ENCODE measurements around the gene GMNC. TPM values are rescaled to one million over a fixed set of nuclear protein-coding genes. Genes with fewer than 3 reads are reported as not detected.

The GMNC gene, protein sequence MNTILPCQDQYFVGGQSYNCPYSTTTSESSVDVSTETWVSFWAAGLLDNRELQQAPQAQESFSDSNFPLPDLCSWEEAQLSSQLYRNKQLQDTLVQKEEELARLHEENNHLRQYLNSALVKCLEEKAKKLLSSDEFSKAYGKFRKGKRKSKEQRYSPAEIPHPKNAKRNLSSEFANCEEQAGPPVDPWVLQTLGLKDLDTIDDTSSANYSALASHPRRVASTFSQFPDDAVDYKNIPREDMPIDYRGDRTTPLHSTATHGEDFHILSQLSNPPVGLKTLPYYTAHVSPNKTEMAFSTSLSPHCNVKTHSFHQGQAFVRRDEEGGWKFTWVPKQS
- total RNA-seq = not detected
- total RNA-seq (2013) = not detected
- 0 to 0.04 (median 0) reads per million in 29 experiments for total RNA-seq

DNA sequence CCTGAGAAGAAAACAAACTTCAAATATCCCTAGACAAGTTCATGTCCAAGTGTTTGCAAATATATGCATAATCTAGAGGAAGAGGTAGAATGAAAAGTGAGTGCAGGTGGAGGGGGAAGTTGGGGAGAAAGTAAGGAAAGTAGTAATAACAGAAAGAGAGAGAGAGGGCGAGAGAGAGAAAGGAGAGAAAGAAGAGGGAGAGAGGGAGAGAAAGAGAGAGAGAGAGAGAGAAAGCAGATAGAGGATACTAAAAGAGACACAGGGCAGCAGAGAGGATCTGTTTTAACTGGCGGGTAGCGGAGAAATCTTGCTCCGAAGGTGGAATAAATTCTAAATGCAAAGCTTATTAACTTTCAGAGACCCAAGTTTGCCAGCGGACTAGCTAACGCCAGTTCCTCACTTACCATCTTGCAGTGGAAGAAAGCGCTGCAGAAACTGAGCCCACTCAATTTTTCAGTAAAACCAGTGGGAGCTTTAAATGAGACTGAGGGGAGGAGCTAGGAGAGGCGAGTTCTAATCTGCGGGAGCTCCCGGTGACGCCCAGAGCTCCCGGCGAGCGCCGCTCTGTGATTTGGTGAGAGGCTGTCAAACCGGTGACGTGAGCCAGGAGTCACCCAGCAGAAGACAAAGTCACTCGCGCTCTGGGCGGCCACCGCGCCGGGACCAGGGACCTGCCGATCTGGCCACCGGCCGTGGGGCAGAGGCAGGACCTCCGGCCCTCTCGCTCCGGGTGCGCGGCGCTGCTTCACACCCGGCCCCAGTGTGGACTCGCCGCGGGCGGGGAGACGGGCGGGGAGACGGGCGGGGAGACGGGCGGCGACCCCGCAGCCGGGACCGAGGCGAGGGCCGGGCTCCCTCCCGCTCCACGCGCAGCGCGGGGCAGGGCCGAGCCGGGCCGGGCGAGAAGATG is at the start of gene GMNC:
Gene GMNC, minus strand, starts transcription at position 486 of the 910 bp plus-strand sequence. Its CDS starts 79 bp downstream, at position 407.
- Mint-ChIP-seq H3K4me3 (peak within 1 kb of the TSS; percentile 53 to 63 (median 54)), H3K9me3 (no peaks in the 10 kb centered on the region), H3K36me3 (no peaks in the 10 kb centered on the region), H3K4me1 (peaks cover 11 to 18% (median 11%) of the 10 kb centered on the region in 3 donors), H3K27me3 (peaks cover 34 to 48% of the 10 kb centered on the region in 2 donors), H3K27ac (no peak within 1 kb of the TSS)
- Histone ChIP-seq H3K4me1 (ENCODE audit: control insufficient read depth in 1 of 2, extremely low read depth in 1 of 2, insufficient read depth in 2 of 2, low read length in 2 of 2) (peaks cover 0 to 2% of the 10 kb centered on the region in 2 experiments), H3K27ac (ENCODE audit: low read length) (no peak within 1 kb of the TSS), H3K36me3 (ENCODE audit: control insufficient read depth in 2 of 2, extremely low read depth in 1 of 2, insufficient read depth in 1 of 2, low read length in 1 of 2) (no peaks in the 10 kb centered on the region), H3K9me3 (no peaks in the 10 kb centered on the region), H3K4me3 (ENCODE audit: control insufficient read depth in 1 of 2, extremely low read depth in 1 of 2, low read length in 1 of 2) (peak within 1 kb of the TSS in 1 of 2 donors; percentile 42), H3K27me3 (replicated peaks in 1 of 2; ENCODE audit: control insufficient read depth in 2 of 2, extremely low read depth in 1 of 2, insufficient read depth in 2 of 2, low read length in 1 of 2) (peaks cover 7 to 26% of the 10 kb centered on the region in 2 experiments)
- POLR2A ChIA-PET = no interaction called here
- ATAC-seq (replicated peaks in 1 of 4) (peak in 3 of 4 experiments; percentile 60 to 79 (median 75)), DNase-seq (peak in 7 of 35 experiments; percentile 2 to 18 (median 5))
- WGBS (ENCODE audit: insufficient coverage) = 6% methylated on average over 52 of the region's 58 CpGs
- CTCF ChIA-PET = interaction anchor here in 1 of 2 donors (0.6 kb wide), 1 partner anchor 87 kb away, joined by 6 read pairs; no protein-coding TSS in a partner anchor

DNA sequence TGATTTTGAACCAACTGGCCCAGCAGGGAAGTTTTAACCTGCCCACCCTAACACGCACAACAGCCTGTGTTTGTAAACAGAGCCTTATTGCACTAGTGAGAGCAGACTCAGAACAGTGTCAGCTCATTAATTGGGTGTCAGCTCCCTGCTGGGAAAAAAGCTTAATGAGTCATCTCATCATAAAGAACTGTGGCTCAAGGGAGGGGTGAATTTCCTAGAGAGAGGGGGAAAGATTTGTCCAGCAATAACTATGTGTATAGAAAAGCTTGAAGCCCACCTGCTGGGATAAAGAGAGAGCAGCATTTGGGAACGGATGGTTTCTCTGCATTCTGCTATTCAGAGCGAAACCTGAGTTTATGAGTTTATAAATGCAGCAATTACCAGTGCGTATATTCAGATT is 48.9 kb upstream of the GMNC start:
- Mint-ChIP-seq H3K27me3 (no peaks in the 10 kb centered on the region), H3K9me3 (peaks cover 0 to 2% (median 0%) of the 10 kb centered on the region in 3 donors), H3K27ac (no peak overlapping the region), H3K36me3 (no peaks in the 10 kb centered on the region), H3K4me1 (no peaks in the 10 kb centered on the region), H3K4me3 (no peak overlapping the region)
- DNase-seq (peak in 1 of 35 experiments; percentile 0), ATAC-seq (replicated peaks in 1 of 4) (no peak)
- 100% methylated on average over 1 of the region's 4 CpGs for WGBS (ENCODE audit: insufficient coverage)
- Histone ChIP-seq H3K36me3 (ENCODE audit: control insufficient read depth in 2 of 2, extremely low read depth in 1 of 2, insufficient read depth in 1 of 2, low read length in 1 of 2) (no peaks in the 10 kb centered on the region), H3K27ac (ENCODE audit: low read length) (no peak overlapping the region), H3K9me3 (no peaks in the 10 kb centered on the region), H3K4me3 (ENCODE audit: control insufficient read depth in 1 of 2, extremely low read depth in 1 of 2, low read length in 1 of 2) (no peak overlapping the region), H3K27me3 (replicated peaks in 1 of 2; ENCODE audit: control insufficient read depth in 2 of 2, extremely low read depth in 1 of 2, insufficient read depth in 2 of 2, low read length in 1 of 2) (no peaks in the 10 kb centered on the region), H3K4me1 (ENCODE audit: control insufficient read depth in 1 of 2, extremely low read depth in 1 of 2, insufficient read depth in 2 of 2, low read length in 2 of 2) (no peaks in the 10 kb centered on the region)
- ChIA-PET CTCF (no interaction called here), POLR2A (no interaction called here)

DNA sequence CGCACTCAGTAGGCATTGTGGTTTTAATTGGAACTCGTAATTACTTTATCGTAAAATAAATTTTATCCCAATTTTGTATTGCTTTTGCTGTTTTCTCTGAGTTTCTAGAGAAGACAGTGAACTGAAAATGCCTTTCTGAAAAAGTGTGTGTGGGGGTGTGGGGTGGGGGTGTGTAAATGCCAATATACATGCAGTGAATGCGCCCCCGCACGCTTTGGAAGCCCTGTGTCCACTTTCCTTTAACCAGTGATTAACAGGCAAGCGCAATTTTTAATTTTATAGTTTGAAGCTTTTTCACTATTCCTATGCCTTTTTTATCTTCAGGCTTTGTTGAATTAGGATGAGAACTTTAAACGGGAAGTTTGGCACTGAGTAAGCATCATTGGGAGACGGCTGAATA is 47.4 kb upstream of the GMNC start:
- Mint-ChIP-seq H3K4me1 (no peaks in the 10 kb centered on the region), H3K27me3 (no peaks in the 10 kb centered on the region), H3K9me3 (peaks cover 2 to 3% (median 2%) of the 10 kb centered on the region in 3 donors), H3K36me3 (no peaks in the 10 kb centered on the region), H3K4me3 (no peak overlapping the region), H3K27ac (no peak overlapping the region)
- ChIA-PET POLR2A (no interaction called here), CTCF (no interaction called here)
- Histone ChIP-seq H3K4me1 (ENCODE audit: control insufficient read depth in 1 of 2, extremely low read depth in 1 of 2, insufficient read depth in 2 of 2, low read length in 2 of 2) (no peaks in the 10 kb centered on the region), H3K36me3 (ENCODE audit: control insufficient read depth in 2 of 2, extremely low read depth in 1 of 2, insufficient read depth in 1 of 2, low read length in 1 of 2) (no peaks in the 10 kb centered on the region), H3K27ac (ENCODE audit: low read length) (no peak overlapping the region), H3K27me3 (replicated peaks in 1 of 2; ENCODE audit: control insufficient read depth in 2 of 2, extremely low read depth in 1 of 2, insufficient read depth in 2 of 2, low read length in 1 of 2) (no peaks in the 10 kb centered on the region), H3K4me3 (ENCODE audit: control insufficient read depth in 1 of 2, extremely low read depth in 1 of 2, low read length in 1 of 2) (no peak overlapping the region), H3K9me3 (no peaks in the 10 kb centered on the region)
- 90% methylated on average over 2 of the region's 9 CpGs for WGBS (ENCODE audit: insufficient coverage)
- ATAC-seq (replicated peaks in 1 of 4) = no peak
- DNase-seq = no peak

DNA sequence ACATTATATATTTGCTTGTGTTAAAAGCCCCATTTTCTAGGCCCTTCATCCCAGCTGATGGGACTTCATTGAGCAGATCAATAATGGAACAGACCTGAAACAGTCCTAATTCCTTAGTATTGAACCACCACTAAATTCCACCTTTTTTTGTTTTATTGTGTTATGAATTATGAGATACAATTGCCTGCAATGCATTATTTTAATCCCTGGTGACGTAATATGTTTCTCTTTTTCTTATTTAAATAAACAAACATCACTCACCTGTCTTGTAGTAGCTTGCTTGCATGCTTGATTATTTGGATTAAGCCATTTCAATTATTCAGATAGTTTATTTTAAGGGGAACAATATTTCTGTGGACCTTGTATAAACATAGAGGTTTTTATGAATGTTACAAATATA is 40.7 kb upstream of the GMNC start:
- WGBS (ENCODE audit: insufficient coverage) = no CpG with 5 or more reads among the region's 1 CpG
- POLR2A ChIA-PET = no interaction called here

DNA sequence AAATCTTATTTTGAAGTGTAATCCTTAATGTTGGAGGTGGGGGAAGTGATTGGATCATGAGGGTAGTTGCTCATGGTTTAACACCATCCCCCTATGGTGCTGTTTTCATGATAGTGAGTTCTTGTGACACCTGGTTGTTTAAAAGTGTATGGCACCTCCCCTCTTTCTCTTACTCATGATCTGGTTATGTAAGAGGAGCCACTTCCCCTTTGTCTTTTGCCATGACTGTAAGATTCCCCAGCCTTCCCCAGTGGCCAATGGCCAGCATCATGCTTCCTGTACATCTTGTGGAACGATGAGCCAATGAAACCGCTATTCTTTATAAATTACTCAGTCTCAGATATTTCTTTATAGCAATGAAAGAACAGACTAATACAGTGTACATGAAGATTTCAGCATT is 39.8 kb upstream of the GMNC start:
- no CpG with 5 or more reads among the region's 2 CpGs for WGBS (ENCODE audit: insufficient coverage)
- ATAC-seq (replicated peaks in 1 of 4) (no peak), DNase-seq (no peak)
- H3K4me3 ChIP-seq (ENCODE audit: control insufficient read depth in 1 of 2, extremely low read depth in 1 of 2, low read length in 1 of 2) = no peak overlapping the region
- no peaks in the 10 kb centered on the region for H3K27me3 ChIP-seq (replicated peaks in 1 of 2; ENCODE audit: control insufficient read depth in 2 of 2, extremely low read depth in 1 of 2, insufficient read depth in 2 of 2, low read length in 1 of 2)
- H3K27ac ChIP-seq (ENCODE audit: low read length) = no peak overlapping the region
- H3K36me3 ChIP-seq (ENCODE audit: control insufficient read depth in 2 of 2, extremely low read depth in 1 of 2, insufficient read depth in 1 of 2, low read length in 1 of 2) = no peaks in the 10 kb centered on the region
- POLR2A ChIA-PET = no interaction called here
- H3K4me1 ChIP-seq (ENCODE audit: control insufficient read depth in 1 of 2, extremely low read depth in 1 of 2, insufficient read depth in 2 of 2, low read length in 2 of 2) = no peaks in the 10 kb centered on the region
- H3K36me3 Mint-ChIP-seq = no peaks in the 10 kb centered on the region
- H3K4me3 Mint-ChIP-seq = no peak overlapping the region
- H3K9me3 Mint-ChIP-seq = peaks cover 12 to 28% (median 16%) of the 10 kb centered on the region in 3 donors
- no peaks in the 10 kb centered on the region for H3K27me3 Mint-ChIP-seq
- H3K4me1 Mint-ChIP-seq = no peaks in the 10 kb centered on the region
- no peaks in the 10 kb centered on the region for H3K9me3 ChIP-seq
- H3K27ac Mint-ChIP-seq = no peak overlapping the region
- CTCF ChIA-PET = no interaction called here

More for the DNA sequence above, 40.7 kb upstream of the GMNC start:
- ATAC-seq (replicated peaks in 1 of 4) = no peak
- H3K27me3 ChIP-seq (replicated peaks in 1 of 2; ENCODE audit: control insufficient read depth in 2 of 2, extremely low read depth in 1 of 2, insufficient read depth in 2 of 2, low read length in 1 of 2) = no peaks in the 10 kb centered on the region
- Mint-ChIP-seq H3K27ac (no peak overlapping the region), H3K36me3 (no peaks in the 10 kb centered on the region), H3K27me3 (no peaks in the 10 kb centered on the region), H3K4me1 (no peaks in the 10 kb centered on the region), H3K9me3 (peaks cover 11 to 22% (median 12%) of the 10 kb centered on the region in 3 donors), H3K4me3 (no peak overlapping the region)
- H3K27ac ChIP-seq (ENCODE audit: low read length) = no peak overlapping the region
- CTCF ChIA-PET = no interaction called here
- DNase-seq = no peak
- H3K36me3 ChIP-seq (ENCODE audit: control insufficient read depth in 2 of 2, extremely low read depth in 1 of 2, insufficient read depth in 1 of 2, low read length in 1 of 2) = no peaks in the 10 kb centered on the region
- H3K4me3 ChIP-seq (ENCODE audit: control insufficient read depth in 1 of 2, extremely low read depth in 1 of 2, low read length in 1 of 2) = no peak overlapping the region
- H3K4me1 ChIP-seq (ENCODE audit: control insufficient read depth in 1 of 2, extremely low read depth in 1 of 2, insufficient read depth in 2 of 2, low read length in 2 of 2) = no peaks in the 10 kb centered on the region
- no peaks in the 10 kb centered on the region for H3K9me3 ChIP-seq

DNA sequence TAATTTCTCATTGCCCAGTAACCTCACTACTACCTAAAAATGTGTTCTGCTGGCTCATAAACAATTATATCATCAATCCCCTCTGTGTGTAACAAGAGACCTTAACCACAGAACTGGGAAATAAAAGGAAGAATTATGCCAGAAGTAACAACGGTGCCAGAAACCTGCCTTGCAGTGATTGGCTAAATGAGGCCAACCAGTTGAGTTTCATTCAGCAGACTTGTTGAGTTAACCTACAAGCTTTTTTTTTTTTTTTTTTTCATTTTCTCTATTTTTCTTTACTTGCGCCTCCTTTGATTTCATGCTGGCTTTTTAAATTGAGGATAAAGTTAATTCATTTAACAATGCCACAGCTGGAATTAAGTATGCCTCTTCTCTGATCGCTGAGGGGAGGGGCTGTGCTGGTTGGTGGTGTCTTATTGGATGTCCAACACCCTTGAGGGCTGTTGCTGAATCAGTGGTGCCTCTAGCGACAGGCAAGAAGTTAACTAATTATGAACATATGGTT is 30.0 kb upstream of the GMNC start:
- DNase-seq (no peak), ATAC-seq (replicated peaks in 1 of 4) (no peak)
- WGBS (ENCODE audit: insufficient coverage) = 70% methylated on average over 2 of the region's 4 CpGs
- Histone ChIP-seq H3K4me3 (ENCODE audit: control insufficient read depth in 1 of 2, extremely low read depth in 1 of 2, low read length in 1 of 2) (no peak overlapping the region), H3K27me3 (replicated peaks in 1 of 2; ENCODE audit: control insufficient read depth in 2 of 2, extremely low read depth in 1 of 2, insufficient read depth in 2 of 2, low read length in 1 of 2) (no peaks in the 10 kb centered on the region), H3K27ac (ENCODE audit: low read length) (no peak overlapping the region), H3K4me1 (ENCODE audit: control insufficient read depth in 1 of 2, extremely low read depth in 1 of 2, insufficient read depth in 2 of 2, low read length in 2 of 2) (no peaks in the 10 kb centered on the region), H3K9me3 (no peaks in the 10 kb centered on the region), H3K36me3 (ENCODE audit: control insufficient read depth in 2 of 2, extremely low read depth in 1 of 2, insufficient read depth in 1 of 2, low read length in 1 of 2) (no peaks in the 10 kb centered on the region)
- Mint-ChIP-seq H3K27ac (no peak overlapping the region), H3K4me1 (no peaks in the 10 kb centered on the region), H3K36me3 (no peaks in the 10 kb centered on the region), H3K4me3 (no peak overlapping the region), H3K9me3 (peaks cover 11 to 26% (median 20%) of the 10 kb centered on the region in 3 donors), H3K27me3 (peaks cover 3% of the 10 kb centered on the region in 2 donors)
- CTCF ChIA-PET = no interaction called here
- POLR2A ChIA-PET = no interaction called here

Data from T-cell (primary cell).